Stimulated activated CD4-positive, alpha-beta T cell treated with anti-CD3 and anti-CD28 coated beads, TNF-alpha, amount 100 ng/mL, for 4 hours (primary cell): ENCODE data around the gene SH3BP4.

Source experiments
- DNase-seq, 3 experiments: peaks; one replicate each; pipeline ENCODE4 v3.0.0-alpha.2; 2020; ENCODE audit warnings: low read depth in 3 of 3

The SH3BP4 gene, protein sequence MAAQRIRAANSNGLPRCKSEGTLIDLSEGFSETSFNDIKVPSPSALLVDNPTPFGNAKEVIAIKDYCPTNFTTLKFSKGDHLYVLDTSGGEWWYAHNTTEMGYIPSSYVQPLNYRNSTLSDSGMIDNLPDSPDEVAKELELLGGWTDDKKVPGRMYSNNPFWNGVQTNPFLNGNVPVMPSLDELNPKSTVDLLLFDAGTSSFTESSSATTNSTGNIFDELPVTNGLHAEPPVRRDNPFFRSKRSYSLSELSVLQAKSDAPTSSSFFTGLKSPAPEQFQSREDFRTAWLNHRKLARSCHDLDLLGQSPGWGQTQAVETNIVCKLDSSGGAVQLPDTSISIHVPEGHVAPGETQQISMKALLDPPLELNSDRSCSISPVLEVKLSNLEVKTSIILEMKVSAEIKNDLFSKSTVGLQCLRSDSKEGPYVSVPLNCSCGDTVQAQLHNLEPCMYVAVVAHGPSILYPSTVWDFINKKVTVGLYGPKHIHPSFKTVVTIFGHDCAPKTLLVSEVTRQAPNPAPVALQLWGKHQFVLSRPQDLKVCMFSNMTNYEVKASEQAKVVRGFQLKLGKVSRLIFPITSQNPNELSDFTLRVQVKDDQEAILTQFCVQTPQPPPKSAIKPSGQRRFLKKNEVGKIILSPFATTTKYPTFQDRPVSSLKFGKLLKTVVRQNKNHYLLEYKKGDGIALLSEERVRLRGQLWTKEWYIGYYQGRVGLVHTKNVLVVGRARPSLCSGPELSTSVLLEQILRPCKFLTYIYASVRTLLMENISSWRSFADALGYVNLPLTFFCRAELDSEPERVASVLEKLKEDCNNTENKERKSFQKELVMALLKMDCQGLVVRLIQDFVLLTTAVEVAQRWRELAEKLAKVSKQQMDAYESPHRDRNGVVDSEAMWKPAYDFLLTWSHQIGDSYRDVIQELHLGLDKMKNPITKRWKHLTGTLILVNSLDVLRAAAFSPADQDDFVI

DNA sequence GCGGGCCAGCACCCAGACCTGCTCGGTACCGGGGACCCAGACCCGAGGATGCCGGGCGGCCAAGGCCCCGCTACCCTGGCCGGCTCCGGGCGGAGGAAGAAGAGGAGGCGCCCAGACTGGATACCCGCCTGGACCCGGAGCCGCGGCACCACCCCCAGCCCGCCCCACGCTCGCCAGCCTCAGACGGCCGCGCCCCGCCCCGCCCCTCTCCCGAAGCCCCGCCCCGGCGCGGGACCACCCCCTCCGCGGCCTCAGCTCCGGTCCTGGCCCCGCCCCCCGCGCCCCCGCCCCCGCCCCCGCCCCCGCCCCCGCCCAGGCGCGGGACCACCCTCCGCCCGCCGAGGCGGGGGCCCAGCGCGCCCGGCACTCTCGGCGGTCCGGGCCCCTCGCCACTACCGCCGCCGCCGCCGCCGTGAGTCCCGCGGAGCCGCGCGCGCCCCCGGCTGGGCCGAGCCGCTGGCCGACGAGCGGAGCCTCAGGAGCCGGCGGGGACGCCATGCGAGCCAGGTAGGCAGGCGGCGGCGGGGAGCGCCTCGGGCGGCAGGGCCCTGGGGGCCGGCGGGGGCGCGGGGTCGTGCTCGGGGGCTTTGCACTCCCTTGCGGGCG is at the start of gene SH3BP4:
Gene SH3BP4 (plus strand): TSS at position 354 of the 606 bp plus-strand sequence. CDS start 82,986 bp downstream, outside the sequence.
- peak; percentile 7 to 28 (median 21) for DNase-seq

DNA sequence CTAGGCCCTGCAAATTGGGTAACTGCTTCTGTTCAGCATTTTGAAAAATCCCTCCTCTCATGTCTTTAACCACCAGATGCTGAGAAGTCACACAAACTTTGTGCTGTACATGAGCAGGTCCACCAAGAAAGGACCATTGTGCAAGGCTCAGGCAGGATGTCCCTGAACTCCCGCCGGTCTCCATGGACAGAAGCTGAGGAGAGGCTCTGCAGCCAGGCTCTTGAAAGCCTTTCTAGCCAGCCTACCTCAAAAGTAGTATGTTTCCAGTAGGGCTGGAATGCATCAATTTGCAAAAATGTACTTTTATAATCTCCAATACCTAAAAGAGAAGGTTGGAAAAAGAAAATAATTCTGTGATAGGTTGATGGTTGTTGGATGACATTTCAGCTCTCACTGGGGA is 47.0 kb upstream of the SH3BP4 start:
- no peak for DNase-seq

DNA sequence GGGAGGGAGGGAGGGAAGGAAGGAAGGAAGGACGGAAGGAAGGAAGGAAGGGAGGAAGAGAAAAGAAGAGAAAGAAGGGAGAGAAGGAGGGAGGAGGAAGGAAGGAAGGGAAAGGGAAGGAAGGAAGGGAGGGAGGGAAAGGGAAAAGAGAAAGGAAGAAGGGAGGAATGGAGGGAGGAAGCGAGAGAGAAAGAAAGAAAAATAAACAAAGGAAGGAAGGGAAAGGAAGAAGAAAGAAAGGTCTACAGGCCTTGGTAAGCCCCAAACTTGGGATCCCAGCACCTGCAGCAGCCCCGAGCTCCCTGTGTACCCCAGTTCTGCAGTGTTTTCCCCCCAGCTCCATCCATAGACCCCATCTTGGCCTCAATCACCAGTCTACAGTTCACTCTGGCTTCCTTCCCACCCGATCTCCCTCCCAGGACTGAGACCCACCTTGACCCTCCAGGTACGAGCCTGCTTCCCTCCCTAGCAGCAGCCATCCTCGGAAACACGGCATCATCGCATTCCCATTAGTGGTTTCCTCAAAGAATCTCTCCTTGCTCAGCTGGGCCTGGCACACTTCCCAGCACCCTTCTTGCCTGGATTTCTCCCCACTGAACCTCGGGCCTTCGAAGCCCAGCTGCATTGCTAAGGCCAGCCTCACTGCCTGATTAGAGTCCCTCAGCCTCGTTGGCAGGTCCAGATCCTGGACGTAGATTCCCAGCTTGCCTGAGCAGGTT is 46.1 kb upstream of the SH3BP4 start:
- DNase-seq: no peak

DNA sequence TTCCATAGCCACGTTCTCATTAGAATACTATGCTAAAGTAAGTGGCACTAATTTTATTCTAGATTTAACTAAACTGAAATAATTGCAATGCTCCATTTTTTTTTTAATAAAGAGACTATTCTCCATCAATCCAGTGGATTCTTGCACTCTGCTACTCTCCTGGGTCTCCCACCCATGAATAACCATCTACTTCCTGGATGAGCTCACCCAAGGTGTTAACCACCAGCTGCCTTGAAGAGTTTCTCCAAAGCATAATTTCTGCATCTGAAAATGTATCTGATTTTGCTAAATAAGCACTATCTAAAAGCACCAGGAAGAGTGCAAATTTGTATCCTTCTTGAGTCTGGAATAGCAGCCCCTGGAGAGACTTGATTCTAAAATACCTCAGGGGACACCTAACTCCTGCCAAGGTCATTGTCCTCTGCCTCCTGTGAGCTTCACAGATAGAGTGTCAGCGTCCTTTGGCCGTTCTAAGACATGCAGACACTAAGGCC is 41.6 kb upstream of the SH3BP4 start:
- DNase-seq: no peak

DNA sequence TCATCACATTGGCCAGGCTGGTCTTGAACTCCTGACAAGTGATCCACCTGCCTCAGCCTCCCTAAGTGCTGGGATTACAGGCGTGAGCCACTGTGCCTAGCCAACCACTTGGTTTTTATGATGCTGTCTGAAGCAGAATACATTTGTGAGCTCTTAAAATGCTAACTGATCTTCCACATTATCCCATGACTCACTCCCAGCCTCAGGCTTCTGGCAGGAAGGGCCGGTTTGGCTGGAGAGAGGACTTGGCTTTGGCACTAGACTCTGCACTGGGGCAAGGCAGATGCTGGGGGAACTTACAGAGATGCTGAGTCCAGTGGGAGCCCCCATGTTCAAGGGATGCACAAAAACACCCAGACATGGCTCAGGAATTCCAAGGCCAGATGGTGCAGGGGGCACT is 40.5 kb upstream of the SH3BP4 start:
- no peak for DNase-seq

DNA sequence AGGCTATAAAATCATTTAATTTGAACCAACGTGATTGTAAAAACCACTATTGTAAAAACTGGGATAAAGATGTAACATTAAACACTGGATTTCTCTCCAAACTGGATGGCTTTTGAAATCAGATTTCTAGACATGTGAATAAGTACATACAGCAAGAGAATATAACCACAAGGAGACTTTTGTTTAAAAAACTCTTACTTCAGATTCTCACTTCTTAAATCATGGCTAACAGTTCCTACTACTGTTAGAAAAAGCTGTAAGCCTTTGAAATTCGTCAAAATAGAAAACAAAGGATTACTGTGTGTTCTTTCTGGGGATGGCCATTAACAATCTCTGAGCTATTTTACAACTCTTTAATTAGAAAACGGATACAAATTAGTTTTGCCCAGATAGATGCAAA is 39.4 kb upstream of the SH3BP4 start:
- no peak for DNase-seq

DNA sequence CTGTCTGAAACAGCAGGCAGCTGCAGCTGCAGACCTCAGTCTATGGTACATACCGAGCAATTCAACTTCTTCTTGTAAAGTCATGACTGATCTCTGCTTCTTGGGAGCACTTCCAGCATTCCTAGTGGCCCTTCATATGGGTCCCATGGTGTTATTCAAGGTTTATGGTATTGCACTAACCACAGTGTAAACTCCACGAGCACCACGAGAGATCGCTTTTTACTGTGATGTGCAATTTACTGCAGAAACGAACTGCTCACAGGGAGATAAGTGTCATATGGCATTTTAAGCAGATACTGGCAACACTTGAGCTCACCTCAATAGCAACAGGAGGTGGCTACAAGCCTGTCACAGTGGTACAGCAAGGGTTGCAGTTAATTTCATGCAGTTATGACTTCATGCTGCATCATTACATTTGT is 38.6 kb upstream of the SH3BP4 start:
- no peak for DNase-seq

DNA sequence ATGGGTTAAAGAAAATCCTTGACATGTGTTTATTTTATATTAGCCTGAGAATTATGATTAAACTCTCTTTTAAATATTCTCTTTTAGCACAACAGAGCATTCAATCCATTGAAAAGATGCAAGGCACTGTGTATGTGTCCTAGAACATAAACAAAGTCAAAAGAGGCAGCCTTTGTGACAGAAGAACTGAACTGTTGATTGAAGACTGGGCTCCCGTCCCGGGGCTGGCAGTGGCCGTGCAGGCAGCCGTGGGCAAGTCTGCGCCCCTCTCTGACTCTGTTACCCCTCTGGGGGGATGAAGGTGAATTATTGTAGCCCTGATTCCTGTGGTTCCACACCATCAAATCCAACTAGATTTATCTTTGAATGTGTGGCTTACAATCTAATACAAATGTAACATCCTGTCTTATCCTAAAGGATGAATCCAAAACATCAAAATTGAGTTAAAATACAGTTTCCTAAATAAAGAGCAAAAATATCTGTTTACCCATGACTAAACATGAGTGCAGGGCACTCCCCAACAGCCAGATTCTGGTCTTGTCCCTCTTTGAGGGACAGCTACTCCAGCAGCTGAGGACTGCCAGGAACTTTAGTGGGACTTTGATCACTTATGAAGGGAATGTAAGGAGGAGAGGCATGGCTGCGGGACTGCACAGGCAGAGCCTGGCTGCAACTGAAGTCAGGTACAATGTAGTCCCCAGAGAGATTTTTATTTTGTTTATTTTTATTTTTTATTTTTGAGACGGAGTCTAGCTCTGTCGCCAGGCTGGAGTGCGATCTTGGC is 37.3 kb upstream of the SH3BP4 start:
- DNase-seq: no peak

DNA sequence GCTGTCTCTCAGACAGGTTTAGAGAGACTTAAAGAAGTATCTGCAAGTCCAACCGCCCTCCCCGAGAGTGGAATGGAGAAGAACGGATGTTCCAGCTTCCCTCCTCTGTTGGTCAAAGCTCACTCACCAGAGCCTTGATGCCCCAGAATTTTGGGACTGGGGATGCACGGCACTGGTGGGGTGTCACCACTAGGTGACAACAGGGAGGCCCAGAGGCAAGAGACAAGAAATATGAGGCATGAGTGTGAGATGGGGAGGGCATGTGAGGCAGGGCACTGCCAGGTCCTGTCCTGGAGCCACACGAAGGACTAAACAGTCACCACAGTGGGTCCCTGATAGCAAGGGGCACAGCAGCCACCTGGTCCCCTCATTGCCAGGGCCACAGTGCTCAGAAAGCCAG is 35.1 kb upstream of the SH3BP4 start:
- no peak for DNase-seq

DNA sequence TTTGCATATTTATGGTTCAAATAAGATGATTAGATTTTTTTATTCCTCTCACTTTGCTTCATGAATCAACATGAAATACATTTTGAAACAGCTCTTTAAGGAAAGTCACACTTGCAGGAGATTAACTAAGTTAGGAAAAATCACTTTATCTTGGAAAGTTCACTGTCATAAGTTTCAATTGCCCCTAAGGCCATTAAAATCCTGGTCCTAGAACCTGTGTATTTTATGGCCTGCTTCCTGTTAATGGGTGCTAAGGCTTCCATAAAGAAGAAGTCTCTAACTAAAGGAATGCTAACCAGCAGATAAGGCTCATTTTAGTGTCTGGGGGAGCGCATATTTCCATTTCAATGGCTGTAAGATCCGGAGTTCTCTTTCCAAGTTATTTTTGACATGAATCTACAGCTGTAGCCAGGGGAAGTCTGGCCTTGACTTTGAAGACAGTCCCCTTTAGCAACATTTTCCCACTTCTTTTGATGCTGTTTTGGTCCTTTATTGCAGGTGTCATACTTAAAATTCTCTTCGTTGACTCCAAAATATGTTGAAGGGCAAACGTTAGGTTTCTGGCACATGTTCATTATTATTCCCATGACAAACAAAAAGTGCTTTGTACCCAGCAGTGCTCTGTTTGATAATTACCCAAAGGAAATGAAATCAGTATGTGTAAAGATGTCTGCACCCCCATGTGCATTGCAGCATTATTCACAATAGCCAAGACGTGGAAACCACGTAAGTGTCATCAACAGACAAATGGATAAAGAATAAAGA is 34.4 kb upstream of the SH3BP4 start:
- no peak for DNase-seq

DNA sequence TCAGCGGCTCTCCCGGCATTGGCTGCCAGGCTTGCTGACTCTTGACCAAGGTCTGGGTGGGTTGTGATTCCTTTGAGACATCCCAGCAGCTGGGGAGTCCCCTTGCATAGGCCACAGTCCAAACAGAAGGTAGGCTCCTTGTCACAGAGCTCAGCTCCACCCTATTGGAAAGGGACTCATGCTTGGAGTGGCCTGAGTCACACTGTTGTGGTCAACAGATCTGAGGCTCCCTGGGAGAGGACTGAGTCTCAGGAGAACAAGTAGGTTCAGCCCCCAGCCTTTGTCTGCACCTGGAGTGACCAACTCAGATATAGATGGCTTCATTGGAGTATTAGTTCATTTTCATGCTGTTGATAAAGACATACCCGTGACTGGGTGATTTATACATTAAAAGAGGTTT is 32.1 kb upstream of the SH3BP4 start:
- DNase-seq: no peak

DNA sequence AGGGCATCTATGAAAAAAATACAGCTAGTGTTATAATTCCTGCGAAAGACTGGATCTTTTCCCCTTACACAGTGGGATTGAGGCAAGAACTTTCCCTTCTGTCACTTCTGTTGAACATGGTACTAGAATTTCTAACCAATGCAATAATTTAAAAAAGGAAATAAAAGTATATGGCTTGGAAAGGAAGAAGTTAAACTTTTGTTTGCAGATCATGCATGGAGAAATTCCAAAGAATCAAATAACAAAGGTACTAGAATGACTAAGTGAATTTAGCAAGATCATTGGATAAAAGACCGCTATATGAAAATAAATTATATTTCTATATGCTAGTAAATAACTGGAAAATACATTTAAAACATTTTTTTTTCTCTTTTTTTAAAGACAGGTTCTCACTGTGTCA is 31.0 kb upstream of the SH3BP4 start:
- no peak for DNase-seq

DNA sequence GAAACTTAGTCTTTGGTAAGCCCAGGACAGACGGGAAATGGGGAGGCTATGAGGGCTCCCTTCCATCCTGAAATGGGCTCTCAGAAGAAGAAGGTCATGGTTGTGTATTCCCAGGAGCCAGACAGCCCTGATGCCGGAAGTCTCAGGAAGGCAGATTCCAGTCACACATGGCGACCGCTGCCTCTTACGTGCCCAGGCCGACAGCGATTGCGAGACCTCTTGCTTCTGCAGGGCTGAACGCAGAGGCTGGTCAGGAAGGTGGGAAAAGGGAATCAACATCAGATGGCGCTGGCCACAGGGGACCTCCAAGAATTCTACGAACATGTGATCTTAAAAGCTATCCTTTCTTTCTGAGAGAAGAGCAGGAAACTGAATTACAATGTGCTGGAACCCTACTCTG is 22.8 kb upstream of the SH3BP4 start:
- DNase-seq: no peak

DNA sequence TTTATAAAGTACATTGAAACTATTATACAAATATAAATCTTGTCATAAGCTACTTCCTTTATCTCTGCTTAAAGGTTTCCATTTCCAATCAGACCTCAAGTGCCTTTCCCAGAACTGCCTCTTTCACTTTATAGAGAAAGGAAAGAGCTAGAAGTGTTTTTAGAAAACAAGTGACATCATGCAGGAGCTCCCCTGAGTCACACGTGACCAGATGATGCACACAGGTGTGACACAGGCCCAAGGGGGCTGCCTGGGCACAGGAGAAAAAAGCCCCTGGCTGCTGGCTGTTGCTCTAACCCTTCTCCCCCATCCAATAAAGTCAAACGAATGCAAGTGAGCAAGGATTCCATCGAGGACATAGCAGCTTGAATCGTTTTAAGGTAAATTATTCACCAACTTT is 21.4 kb upstream of the SH3BP4 start:
- DNase-seq: no peak

DNA sequence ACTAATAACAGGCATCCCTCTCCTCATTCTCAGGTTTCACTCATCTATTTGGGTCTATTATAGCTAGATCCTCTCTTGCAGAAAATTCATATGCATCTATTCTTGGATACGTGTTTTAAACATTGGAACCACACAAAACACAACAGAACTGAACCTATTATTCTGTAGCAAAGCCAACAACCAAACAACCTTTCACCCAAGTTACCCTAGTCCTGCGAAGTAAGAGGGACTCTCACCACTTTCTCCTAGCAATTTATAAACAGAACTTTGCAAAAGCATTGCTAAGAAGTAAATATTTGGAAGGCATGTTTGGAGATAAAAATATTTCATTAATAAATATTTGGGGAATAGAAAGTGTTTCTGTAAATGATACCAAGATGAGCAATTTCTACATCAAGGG is 20.4 kb upstream of the SH3BP4 start:
- no peak for DNase-seq

DNA sequence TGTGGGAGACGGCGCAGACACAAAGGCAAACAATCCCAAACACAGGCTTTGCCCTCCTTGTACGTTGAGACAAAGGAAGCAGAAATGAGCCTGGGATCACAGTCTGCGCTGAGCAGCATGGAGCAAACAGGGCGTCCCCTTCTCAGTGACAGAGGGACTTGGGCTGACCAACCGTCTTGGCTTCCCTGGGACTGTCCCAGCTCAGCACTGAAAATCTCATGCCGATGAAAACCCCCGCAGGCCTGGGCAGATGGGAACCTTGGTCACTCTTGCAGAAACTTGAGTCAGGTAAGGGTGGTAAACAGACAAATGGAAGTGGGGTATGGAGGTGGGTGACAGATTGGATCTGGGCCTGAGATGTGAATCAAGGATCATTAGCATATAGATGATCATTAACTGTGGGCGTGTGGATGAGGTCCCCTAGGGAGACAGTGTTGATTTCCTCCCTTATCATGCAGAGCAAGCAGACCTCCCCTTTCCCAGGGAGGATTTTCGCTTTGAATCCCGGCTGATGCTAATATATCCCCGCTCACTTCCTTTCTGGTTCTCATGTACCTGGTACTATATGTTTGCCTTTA is 19.1 kb upstream of the SH3BP4 start:
- no peak for DNase-seq

DNA sequence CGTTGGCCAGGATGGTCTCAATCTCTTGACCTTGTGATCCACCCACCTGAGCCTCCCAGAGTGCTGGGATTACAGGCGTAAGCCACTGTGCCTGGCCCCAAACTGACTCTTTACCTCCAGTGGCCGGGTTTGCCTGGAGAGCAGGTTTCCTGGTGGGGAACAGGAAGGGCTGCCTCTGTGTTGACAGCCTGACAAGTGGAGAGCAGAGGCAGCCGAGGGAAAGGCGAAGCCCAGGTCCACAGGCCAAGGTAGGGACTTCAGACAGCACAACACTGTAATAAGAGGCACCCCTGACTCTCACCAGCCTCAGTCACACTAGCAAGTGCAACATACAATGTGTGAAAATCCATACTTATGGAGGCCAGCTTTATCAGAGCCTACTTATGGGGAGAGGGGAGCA is 16.5 kb upstream of the SH3BP4 start:
- DNase-seq: no peak

DNA sequence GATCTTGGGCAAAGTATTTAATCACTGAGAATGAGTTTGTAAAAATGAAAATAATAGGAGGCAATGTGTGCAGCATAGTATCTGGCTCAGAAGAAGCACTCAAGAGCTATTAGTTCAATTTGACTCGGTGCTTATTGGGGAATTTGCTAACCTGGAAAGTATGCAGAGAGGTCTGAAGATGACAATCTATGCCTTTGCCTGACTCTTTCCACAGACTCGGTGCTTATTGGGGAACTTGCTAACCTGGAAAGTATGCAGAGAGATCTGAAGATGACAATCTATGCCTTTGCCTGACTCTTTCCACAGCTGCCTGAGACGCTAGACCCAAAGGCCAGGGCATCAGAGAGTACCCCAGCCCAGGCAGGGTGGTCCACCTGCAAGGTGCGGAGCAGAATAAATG is 12.2 kb upstream of the SH3BP4 start:
- DNase-seq: no peak

DNA sequence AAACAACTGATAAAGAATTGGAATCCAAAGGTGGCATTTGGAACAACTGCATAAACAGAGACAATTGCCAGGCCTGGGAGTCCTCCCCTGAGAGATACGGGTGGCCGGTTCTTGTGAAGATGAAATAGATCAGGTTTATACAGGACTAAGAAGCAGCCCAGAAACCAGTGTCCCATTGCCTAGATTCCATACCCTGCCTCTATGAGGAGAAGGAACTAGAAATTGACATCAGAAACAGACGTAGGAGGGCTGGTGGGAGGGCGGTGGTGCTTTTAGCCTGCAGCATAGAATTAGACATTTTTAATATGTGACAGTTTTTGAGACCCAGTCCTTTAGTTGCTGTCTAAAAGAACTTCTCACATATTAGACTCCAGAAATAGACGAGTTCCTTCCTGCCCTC is 11.8 kb upstream of the SH3BP4 start:
- no peak for DNase-seq

DNA sequence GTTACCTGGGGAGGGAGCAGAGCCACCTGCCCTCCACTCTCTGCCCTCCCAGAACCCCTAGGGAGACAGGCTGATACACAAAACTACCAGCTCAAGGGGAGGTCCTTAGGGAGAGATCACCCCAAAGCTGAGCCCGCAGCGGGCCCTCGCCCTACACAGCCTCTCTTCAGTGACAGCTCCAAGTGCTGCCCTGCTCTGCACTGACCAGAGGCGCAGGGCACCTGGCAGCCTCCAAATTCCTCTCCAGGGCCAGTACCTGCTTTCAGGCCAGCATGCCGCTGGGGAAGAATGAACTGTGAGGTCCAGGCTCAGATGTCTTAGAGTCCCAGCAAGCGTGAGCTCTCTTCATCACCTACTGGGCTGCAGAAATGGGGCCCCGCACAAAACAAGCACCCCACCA is 11.3 kb upstream of the SH3BP4 start:
- DNase-seq: no peak
